ENCODE data around the gene APPBP2. TPM values are rescaled to one million over a fixed set of nuclear protein-coding genes. Genes with fewer than 3 reads are reported as not detected.

Gene APPBP2
- total RNA-seq, 6 experiments from 2014 or later = 51.5 to 65.9 (median 58.8) TPM

DNA sequence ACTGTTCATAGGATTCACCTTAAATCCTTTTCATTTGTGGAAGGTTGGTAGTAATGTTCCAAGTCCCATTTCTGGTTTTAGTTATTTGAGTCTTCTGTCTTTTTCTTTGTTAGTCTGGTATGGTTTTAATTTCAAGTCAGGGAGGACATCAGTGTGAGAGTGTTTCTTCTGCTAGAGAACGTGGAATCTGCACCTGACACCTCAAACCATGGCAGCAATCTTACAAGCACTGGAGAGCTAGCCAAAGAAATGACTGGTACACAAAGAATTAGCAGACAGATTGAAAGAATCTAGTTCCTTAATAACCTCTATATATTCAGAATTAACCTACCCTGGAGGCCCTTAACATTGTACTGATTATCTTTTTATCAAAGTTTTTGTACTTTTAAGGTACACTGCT, 53.6 kb downstream of the APPBP2 start:
- Mint-ChIP-seq H3K36me3 (ENCODE audit: low read depth) (peaks cover 40% of the 10 kb centered on the region), H3K4me3 (no peak overlapping the region), H3K9me3 (no peaks in the 10 kb centered on the region), H3K4me1 (ENCODE audit: low read depth) (peaks cover 35% of the 10 kb centered on the region), H3K27me3 (ENCODE audit: insufficient read depth) (no peaks in the 10 kb centered on the region), H3K27ac (no peak overlapping the region)
- DNase-seq = no peak
- TF ChIP-seq, protein P1, sequence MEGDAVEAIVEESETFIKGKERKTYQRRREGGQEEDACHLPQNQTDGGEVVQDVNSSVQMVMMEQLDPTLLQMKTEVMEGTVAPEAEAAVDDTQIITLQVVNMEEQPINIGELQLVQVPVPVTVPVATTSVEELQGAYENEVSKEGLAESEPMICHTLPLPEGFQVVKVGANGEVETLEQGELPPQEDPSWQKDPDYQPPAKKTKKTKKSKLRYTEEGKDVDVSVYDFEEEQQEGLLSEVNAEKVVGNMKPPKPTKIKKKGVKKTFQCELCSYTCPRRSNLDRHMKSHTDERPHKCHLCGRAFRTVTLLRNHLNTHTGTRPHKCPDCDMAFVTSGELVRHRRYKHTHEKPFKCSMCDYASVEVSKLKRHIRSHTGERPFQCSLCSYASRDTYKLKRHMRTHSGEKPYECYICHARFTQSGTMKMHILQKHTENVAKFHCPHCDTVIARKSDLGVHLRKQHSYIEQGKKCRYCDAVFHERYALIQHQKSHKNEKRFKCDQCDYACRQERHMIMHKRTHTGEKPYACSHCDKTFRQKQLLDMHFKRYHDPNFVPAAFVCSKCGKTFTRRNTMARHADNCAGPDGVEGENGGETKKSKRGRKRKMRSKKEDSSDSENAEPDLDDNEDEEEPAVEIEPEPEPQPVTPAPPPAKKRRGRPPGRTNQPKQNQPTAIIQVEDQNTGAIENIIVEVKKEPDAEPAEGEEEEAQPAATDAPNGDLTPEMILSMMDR (IDR thresholded peaks at IDR 0.05) = no peak

GRCh38 chr17:60471451-60471850, 54.6 kb downstream of the APPBP2 start:
- Mint-ChIP-seq H3K4me3 (0 out of 2 replicates have a peak overlapping the region, but pooled peaks have one; percentile 13), H3K4me1 (ENCODE audit: low read depth) (peaks cover 38% of the 10 kb centered on the region), H3K27ac (peak overlapping the region; percentile 44), H3K36me3 (ENCODE audit: low read depth) (peaks cover 37% of the 10 kb centered on the region), H3K9me3 (no peaks in the 10 kb centered on the region), H3K27me3 (ENCODE audit: insufficient read depth) (no peaks in the 10 kb centered on the region)
- no peak for DNase-seq
- TF ChIP-seq, protein P1 (IDR thresholded peaks at IDR 0.05) = no peak

GRCh38 chr17:60468371-60468770, 57.7 kb downstream of the APPBP2 start:
- no peak for DNase-seq
- Mint-ChIP-seq H3K27ac (peak overlapping the region; percentile 82), H3K9me3 (no peaks in the 10 kb centered on the region), H3K4me3 (no peak overlapping the region), H3K27me3 (ENCODE audit: insufficient read depth) (no peaks in the 10 kb centered on the region), H3K36me3 (ENCODE audit: low read depth) (peaks cover 41% of the 10 kb centered on the region), H3K4me1 (ENCODE audit: low read depth) (peaks cover 38% of the 10 kb centered on the region)
- TF ChIP-seq, protein P1 (IDR thresholded peaks at IDR 0.05) = no peak

DNA sequence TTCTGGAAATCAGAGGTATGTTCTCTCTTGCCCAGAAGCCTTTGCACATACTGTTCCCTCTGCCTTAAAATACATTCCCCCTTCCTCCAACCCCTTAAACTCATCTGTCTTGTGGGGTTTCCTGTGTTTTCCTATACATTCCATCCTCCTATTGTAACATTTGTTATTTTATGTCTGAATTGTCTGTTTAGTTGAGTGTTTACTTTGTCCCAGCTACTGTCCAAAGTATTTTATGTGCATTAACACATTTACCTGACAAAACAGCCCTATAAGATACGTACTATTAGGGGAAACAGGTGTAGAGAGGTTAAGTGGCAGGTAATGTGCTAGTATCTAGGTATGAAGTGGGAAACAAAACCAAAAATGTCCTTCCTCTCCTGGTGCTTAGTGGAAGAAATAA, 61.7 kb downstream of the APPBP2 start:
- no peak overlapping the region; the same call in 1 of the 2 replicates for H3K27ac Mint-ChIP-seq
- no peaks in the 10 kb centered on the region for H3K9me3 Mint-ChIP-seq
- no peak overlapping the region for H3K4me3 Mint-ChIP-seq
- H3K4me1 Mint-ChIP-seq (ENCODE audit: low read depth) = peaks cover 22% of the 10 kb centered on the region
- DNase-seq = no peak
- peaks cover 15% of the 10 kb centered on the region for H3K36me3 Mint-ChIP-seq (ENCODE audit: low read depth)
- TF ChIP-seq, protein P1 (IDR thresholded peaks at IDR 0.05) = no peak
- no peaks in the 10 kb centered on the region for H3K27me3 Mint-ChIP-seq (ENCODE audit: insufficient read depth)

DNA sequence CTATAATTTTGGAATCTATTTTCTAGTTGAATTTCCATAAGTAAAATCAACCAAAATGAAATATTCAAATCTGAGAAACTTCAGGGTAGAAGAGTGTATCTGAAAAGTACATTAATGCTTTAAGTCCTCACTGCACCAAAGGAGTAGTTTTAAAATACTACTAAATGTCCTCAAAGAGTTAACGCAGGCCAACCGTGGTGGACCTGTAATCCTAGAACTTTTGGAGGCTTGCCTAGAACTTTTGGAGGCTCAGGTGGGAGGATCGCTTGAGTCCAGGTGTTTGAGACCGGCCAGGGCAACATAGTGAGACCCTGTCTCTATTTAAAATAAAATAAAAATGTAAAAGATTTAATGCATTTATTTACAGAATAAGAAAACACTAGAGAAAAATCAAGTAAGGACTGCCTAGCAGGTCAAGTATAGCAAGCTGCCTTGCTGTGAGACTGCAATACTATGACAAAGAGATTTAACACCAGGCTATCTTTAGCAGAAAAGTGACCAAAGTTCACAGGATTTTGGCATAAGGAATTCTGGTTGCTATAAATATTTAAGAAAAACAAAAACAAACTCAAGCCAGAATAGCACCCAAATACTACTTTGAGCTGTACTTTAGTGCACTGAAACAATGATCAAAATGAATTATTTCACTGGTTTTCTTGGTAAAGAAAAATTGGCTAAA, 62.7 kb downstream of the APPBP2 start:
- Mint-ChIP-seq H3K27ac (no peak overlapping the region), H3K36me3 (ENCODE audit: low read depth) (peaks cover 25% of the 10 kb centered on the region), H3K4me1 (ENCODE audit: low read depth) (peaks cover 11% of the 10 kb centered on the region)

More for the DNA sequence above, 62.7 kb downstream of the APPBP2 start:
- Mint-ChIP-seq H3K9me3 (no peaks in the 10 kb centered on the region), H3K27me3 (ENCODE audit: insufficient read depth) (no peaks in the 10 kb centered on the region), H3K4me3 (no peak overlapping the region)
- peak; percentile 7 for DNase-seq
- TF ChIP-seq, protein P1 (IDR thresholded peaks at IDR 0.05) = no peak

All from HFFc6 (cell line).